Lower leg skin (tissue), 4 donors: ENCODE measurements around the gene DNMT3A. TPM values are rescaled to one million over a fixed set of nuclear protein-coding genes. Genes with fewer than 3 reads are reported as not detected.

Experiments
- DNase-seq, 2 donors: peaks; one replicate each; pipeline ENCODE4 v3.0.0-alpha.2; 2019; ENCODE audit warnings: low spot score in 2 of 2
- H3K4me3 ChIP-seq: fragments of 200-600 bp; sonication (generic); 2 replicates; pipeline ENCODE4 v1.5.1; 2017; ENCODE audit warnings: mild to moderate bottlenecking, low read depth; ENCODE audit not compliant: poor library complexity, severe bottlenecking
- POLR2A ChIP-seq, 2 donors: fragments of 450-650 bp; IDR thresholded peaks; one replicate each; pipeline ENCODE4 v1.6.1; 2016 to 2017; ENCODE audit warnings: antibody characterized with exemption in 2 of 2, mild to moderate bottlenecking in 1 of 2, moderate library complexity in 1 of 2
- WGBS, 2 donors: methylation state at CpG; one replicate each; pipeline ENCODE4 v1.1.5; 2018; 5-methylcytosine and 5-hydroxymethylcytosine counted together
- intact Hi-C: fragments of 100-400 bp; cut with DNase I; formaldehyde crosslinking; loops from one replicate; pipeline ENCODE4 v1.15.0; 2023; ENCODE audit warnings: low total_unique reads
- total RNA-seq, 4 donors: library from RNA; depleted of rRNA; stranded (reverse); fragments of >200 nt; gene quantifications; one replicate each; pipeline ENCODE4 v1.1.0, GENCODE V29; 2016
- TF ChIP-seq, protein P1 (sequence below), 3 donors: fragments of 450-650 bp; IDR thresholded peaks; one replicate each; pipeline ENCODE4 v1.5.1; 2016; ENCODE audit warnings: antibody characterized with exemption in 3 of 3, mild to moderate bottlenecking in 3 of 3, moderate library complexity in 2 of 3

DNMT3A gene
- total RNA-seq, 4 donors from 2014 or later, result 4.3 to 7.4 (median 6.9) TPM

DNA sequence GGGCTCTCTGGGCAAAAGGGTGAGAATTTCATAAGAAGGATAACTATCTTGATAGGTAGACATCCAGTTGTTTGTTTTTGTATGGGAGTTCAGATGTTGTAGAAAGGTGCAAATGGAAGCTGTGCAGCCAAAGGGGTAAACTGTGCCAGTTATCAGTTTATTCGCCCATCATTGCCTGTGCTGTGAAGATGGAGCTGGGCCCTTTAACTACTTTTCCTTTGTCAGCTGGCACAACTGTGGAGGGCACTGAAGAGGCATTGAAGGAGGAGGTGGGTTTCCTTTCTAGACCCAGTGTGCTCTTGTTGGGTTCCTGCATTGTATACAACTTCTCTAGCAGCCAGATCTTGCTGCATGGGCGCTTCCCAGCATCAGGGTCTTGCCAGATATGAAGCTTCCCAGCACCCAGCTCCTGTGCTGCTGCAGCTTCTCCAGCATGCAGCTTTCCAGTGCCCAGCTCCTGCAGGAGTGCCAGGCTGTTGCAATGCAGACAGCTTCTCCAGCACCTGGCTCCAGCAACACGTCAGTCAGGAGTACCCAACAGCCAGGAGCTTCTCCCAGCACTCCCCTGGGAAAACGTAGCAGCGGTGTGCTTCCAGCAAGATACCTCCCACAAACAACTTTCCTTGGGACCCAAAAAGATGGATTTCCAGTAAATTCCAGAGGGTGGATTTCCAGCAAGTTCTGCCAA, 15.3 kb downstream of the DNMT3A start:
- WGBS, 2 donors, result 95 to 99% methylated on average over 5 of the region's 5 CpGs
- DNase-seq, result no peak
- H3K4me3 ChIP-seq, result no peak overlapping the region
- intact Hi-C loops, result no loop called here
- TF ChIP-seq POLR2A (IDR thresholded peaks at IDR 0.05), result no peak
- TF ChIP-seq, protein P1, sequence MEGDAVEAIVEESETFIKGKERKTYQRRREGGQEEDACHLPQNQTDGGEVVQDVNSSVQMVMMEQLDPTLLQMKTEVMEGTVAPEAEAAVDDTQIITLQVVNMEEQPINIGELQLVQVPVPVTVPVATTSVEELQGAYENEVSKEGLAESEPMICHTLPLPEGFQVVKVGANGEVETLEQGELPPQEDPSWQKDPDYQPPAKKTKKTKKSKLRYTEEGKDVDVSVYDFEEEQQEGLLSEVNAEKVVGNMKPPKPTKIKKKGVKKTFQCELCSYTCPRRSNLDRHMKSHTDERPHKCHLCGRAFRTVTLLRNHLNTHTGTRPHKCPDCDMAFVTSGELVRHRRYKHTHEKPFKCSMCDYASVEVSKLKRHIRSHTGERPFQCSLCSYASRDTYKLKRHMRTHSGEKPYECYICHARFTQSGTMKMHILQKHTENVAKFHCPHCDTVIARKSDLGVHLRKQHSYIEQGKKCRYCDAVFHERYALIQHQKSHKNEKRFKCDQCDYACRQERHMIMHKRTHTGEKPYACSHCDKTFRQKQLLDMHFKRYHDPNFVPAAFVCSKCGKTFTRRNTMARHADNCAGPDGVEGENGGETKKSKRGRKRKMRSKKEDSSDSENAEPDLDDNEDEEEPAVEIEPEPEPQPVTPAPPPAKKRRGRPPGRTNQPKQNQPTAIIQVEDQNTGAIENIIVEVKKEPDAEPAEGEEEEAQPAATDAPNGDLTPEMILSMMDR (IDR thresholded peaks at IDR 0.05), result no peak

DNA sequence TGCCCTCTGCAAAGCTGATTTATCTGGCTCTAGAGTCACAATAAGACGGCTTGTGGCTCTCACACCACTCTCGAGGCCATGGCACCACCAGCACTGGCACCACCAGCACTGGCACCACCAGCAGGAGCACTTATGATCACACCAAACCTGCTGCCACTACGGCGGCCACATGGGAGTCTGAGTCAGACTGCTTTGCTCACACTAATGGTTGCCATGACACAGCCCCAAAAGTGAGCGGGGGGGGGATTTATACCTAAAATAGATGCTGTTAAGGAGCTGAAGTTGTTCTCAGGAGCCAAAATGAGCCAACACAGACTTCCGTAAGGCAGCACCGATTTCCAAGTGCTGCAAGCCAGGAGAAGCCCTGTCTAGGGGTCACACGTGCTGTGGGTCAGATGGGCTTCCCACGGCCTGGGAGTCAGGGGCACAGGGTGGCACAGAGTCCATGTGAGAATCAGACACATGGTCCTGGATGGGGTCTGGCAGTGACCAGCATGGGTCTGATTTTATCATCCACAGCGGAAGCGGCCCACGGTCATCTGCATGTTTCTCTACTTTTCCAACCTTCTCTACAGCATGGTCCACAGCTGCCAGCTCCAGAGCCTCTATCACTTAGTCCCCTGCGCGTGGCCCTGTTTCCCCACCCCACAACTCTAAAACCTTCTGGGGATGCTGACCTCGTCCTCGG, 16.7 kb downstream of the DNMT3A start:
- no peak for DNase-seq
- H3K4me3 ChIP-seq, result no peak overlapping the region
- TF ChIP-seq POLR2A (IDR thresholded peaks at IDR 0.05), result no peak
- TF ChIP-seq, protein P1 (IDR thresholded peaks at IDR 0.05), result no peak
- 65 to 71% methylated on average over 16 of the region's 16 CpGs for WGBS, 2 donors
- intact Hi-C loops, result no loop called here

- TF ChIP-seq POLR2A (IDR thresholded peaks at IDR 0.05), result no peak
- TF ChIP-seq, protein P1 (IDR thresholded peaks at IDR 0.05), result no peak
- intact Hi-C loops, result no loop called here
- WGBS, 2 donors, result 44 to 68% methylated on average over 4 of the region's 4 CpGs
- no peak for DNase-seq
- H3K4me3 ChIP-seq, result no peak overlapping the region
These were observed 17.5 kb downstream of the DNMT3A start for GRCh38 chr2:25324251-25324650.

DNA sequence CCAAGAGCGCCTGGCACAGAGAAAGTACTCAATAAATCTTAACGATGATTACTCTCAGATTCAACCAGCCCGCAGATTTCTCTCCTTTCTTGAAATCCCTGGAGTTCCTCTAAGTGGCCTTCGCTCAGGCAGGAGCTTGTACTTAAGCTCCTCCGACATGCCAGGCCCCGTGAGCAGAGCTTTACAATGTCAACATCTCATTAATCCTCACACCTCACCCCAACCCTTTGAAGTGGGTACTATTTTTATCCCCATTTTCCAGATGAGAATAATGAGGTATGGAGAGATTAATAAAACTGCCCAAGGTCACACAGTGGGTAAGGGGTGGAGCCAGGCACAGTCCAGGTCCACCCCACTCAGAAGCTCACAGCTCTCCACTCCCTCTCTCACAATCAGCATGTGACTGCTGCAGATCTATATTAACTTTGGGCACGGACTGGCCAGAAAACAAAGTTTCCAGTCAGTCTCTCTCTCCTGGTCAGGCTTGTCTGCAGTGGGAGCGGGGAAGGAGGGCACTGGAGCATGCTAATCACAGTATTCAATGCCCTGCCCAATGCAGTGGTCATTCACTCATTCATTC, 18.0 kb downstream of the DNMT3A start:
- WGBS, 2 donors, result 71 to 75% methylated on average over 8 of the region's 8 CpGs
- no peak for DNase-seq
- intact Hi-C loops, result no loop called here
- H3K4me3 ChIP-seq, result no peak overlapping the region
- TF ChIP-seq, protein P1 (IDR thresholded peaks at IDR 0.05), result no peak
- TF ChIP-seq POLR2A (IDR thresholded peaks at IDR 0.05), result no peak

DNA sequence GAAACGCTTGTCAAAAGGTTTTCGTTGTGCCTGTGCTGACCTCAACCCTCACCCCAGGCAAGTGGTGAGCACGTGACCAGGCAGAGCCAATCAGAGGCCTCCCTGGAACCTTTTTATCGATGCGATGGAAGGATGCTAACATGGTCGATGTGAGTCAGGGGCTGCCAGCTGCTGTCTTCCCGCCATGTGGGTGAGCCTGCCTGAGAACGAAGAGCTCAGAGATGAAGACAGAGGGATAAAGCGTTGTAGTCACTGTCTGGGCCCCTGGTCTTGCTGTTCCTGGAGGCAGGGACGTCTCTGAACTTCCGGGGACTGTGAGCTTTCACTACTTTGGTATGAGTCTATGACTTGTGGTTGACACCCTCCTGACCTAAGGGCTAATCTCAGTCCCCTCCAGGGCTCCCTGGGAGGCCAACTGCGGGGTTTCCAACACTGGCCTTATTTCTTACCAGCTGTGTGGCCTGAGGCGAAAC, 18.6 kb downstream of the DNMT3A start:
- no peak for TF ChIP-seq POLR2A (IDR thresholded peaks at IDR 0.05)
- WGBS, 2 donors, result 73 to 79% methylated on average over 13 of the region's 13 CpGs
- DNase-seq, result no peak
- H3K4me3 ChIP-seq, result no peak overlapping the region
- intact Hi-C loops, result no loop called here

DNA sequence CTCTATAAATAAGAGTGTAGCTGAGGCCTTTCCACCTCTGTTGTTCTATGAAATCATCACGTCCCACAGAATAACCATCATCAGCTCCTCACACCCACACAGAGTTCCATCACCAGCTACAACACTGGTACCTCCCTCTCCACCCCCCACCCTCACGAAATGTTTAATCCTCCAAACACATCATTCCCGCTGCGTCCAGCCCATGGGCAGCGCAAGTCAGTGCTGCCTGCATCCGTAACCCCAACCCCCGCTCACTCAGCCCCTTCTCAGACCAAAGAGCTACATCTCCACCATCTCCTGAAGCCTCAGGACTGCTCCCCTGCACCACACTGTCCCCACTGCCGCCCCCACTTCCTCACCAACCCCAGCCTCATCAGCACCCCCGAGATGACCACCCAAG, 19.4 kb downstream of the DNMT3A start:
- intact Hi-C loops, result no loop called here
- no peak for TF ChIP-seq POLR2A (IDR thresholded peaks at IDR 0.05)
- TF ChIP-seq, protein P1 (IDR thresholded peaks at IDR 0.05), result no peak
- no peak overlapping the region for H3K4me3 ChIP-seq
- 88 to 91% methylated on average over 9 of the region's 9 CpGs for WGBS, 2 donors
- DNase-seq, result no peak
